Stimulated activated CD4-positive, alpha-beta T cell treated with anti-CD3 and anti-CD28 coated beads, Interleukin-4, amount 100 ng/mL, for 24 hours (primary cell): ENCODE measurements around the gene ADI1.
"Not testable (repeated sequence)": the region's sequence is repeated elsewhere in the genome, so short reads cannot be mapped to it uniquely, and the experiment has no call there.

ENCODE experiments used
- DNase-seq: peaks from one replicate; pipeline ENCODE4 v3.0.0-alpha.2; 2020

The ADI1 gene

DNA sequence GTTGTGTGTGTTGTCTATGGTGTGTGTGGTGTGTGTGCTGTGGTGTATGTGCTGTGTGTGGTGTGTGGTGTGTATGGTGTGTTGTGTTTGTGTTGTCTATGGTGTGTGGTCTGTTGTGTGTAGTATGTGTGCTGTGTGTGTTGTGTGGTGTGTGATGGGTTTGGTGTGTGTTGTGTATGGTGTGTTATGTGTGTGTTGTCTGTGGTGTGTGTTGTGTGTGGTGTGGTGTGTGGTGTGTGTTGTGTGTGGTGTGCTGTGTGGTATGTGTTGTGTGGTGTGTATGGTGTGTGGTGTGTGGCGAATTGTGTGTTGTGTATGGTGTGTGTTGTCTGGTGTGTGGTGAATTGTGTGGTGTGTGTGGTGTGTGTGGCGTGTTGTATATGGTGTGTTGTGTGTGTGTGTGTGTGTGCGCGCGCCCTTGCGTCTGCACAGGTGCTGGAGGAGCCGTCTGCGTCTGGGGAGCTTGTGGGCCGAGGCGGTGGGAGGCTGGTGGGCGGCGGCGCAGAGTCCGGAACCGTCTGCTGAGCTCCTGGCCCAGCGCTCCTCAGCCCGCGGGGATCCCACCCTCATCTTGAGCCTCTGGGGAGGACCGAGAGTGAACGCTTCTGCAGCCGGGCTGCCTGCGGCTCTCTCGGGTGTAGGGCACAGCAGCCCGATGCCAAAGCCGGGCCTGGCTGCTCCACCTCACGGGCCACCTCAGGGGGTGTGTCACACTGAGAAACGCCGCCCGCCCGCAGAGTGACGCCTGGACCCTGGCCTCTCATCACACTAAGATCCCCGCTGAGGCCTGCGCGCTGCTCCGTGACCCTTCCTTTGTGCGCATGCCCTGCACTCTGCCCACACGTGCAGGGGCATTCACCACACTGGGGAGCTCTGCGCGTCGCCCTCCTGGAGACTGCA lies 8.8 kb upstream of the ADI1 start:
- no peak for DNase-seq

DNA sequence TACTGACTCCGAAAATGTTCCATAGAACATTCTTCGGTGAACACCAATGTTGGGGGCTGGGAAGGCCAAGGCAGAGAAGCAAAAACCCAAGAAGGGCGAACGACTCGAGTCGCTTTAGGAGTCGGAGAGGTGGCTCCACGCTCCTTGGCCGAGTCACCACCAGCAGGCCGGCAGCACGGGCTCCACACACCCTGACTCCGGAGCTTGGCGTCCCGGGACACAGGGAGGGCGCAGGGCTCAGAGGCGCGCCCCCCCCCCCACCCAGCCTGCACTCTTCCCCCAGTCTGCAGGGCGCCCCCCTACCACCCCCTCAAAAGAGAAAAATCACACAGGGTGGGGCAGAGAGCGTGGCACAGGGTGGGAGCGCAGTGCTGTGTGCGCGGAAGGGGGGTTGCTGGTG lies 7.5 kb upstream of the ADI1 start:
- DNase-seq, result no peak

DNA sequence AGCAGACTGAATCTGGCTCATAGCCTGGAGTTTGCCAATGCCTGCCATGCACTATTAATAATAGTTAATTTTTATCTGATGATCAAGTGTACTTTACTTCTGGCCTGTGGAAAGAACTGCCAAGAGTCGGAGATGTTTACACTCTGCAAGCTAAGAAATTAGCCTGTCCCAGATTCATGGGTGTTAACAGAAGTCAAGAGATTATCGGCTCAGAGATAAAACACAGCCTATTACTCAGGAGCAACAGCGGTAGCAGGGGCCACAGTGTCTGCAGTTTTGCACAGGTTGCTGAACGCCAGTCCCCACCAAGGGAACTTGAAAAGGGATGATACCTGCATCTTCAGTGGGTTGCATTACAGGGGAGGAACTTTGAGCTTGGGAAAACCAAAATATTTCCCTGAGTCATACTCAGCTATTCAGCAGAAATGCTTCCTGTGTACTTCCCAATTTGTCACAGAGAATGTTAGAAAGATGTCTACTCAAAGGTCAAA lies 4.3 kb upstream of the ADI1 start:
- DNase-seq, result no peak

DNA sequence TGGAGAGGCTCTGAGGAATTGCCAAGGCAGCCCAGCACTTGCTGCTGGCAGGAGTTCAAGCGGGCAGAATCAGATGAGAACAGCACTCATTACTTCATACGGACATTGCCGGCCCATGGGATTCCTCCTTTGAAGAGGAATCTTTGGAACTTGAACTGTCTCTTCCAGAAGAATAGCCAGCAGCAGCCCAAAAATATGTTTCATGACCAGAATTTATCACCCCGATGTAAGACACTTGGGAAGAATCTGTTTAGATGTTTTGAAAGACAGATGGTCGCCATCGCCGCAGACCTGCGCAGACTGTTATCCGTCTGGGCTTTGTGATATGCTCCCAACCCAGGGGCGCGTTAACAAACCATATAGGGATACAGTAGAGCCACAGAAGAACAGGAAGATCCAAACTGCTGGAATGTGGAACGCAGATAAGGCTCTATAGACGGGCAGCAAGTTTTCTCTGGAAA lies 3.7 kb upstream of the ADI1 start:
- no peak for DNase-seq

DNA sequence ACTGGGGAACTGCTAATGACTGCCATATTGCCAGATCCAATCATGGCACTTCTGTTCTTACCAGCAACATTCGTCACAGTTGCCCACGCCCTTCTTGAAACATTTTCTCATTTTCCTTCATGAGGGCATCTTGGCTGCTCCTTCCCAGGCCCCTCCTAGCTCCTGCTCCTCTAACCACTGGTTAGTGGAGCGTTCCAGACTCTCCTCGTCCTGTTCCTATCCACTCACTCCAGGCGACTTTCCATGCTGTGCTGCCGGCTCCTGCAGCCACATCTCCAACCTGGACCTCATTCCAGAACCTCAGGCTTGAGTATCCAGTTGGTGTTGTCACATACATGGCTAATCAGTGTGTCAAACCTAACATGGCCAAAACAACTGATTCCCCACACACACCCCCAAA lies 1.3 kb upstream of the ADI1 start:
- no peak for DNase-seq

DNA sequence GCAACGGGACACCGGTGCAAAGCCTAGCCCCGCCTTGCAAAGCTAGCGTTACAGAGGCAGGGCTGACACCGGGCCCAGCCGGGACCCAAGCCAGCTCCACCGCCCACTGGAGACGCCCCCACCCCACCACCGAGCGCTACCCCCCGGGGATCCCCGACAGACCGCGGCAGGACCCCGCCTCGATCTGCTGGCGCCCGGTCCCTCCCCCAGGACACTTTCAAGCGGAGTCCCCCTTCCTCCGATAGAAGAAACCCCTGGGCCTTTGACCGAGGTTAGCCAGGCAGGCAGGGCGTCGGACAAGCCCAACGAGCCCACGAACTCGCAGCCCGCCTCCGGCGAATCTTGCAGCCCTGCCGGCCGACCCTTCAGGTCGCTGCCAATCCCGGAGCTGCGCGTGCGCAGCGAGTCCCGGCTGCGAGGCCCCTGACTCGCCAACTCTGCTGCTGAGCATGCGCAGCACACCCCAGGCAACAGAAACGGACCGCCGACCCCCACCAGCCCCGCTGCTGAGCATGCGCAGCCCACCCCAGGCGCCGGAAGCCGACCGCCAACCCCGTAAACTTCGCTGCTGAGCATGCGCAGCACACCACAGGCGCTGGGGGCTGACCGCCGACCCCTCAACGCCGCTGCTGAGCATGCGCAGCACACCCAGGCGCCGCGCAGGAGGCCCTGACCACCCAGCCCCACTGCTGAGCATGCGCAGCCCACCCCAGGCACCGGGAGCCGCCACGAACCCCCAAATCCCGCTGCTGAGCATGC lies 656 bp downstream of the ADI1 start:
- peak; percentile 98 for DNase-seq

DNA sequence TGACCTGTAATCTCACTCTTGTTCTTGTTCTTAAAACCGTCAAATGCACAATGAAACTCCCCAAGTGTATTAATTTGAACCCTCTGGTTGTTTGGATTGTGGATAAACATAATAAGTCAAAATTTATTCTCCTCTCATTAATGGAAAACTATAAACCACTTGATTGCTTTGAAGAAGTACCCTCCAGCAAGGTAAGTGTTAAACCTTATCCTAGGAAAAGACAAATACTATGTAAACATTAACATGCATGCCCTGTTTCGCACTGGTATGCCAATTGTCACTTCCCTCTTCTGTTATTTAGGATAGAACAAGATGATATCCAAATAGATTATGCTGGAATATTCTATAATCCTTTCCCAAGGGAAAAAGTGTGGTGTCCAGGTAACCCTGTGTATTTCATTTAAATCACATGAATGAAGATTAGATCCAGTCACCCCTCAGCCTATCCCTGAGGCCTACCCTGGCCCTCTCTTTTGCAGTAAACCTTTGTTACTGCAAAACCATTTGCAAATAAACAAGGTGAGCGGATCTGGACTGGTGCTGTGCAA lies 1.3 kb downstream of the ADI1 start:
- DNase-seq, result no peak

DNA sequence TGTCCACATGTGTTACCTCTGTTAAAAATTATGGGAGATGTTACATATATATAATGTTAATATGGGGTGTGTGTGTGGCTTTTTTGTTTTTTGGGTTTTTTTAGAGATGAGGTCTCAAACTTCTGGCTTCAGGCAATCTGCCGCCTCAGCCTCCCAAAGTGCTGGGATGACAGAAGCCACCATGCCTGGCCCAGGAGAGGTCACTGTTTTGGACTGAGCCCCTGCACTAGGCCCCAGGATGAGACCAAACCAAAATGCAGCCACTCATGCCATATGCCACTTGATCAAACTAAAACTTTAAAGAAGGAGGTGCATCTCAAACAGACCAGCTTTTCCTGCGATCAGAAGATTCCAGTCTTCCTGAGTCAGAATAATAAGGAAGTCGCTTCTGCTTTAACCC lies 2.5 kb downstream of the ADI1 start:
- no peak for DNase-seq

DNA sequence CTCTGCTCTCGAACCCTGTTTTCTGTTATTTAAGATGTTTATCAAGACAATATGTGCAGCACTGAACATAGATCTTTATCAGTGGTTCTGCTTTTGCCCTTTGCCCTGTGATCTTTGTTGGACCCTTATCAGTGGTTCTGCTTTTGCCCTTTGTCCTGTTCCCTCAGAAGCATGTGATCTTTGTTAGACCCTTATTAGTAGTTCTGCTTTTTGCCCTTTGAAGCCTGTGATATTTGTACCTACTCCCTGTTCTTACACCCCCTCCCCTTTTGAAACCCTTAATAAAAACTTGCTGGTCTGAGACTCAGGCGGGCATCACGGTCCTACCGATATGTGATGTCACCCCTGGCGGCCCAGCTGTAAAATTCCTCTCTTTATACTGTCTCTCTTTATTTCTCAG lies 3.9 kb downstream of the ADI1 start:
- DNase-seq, result not testable (repeated sequence)

DNA sequence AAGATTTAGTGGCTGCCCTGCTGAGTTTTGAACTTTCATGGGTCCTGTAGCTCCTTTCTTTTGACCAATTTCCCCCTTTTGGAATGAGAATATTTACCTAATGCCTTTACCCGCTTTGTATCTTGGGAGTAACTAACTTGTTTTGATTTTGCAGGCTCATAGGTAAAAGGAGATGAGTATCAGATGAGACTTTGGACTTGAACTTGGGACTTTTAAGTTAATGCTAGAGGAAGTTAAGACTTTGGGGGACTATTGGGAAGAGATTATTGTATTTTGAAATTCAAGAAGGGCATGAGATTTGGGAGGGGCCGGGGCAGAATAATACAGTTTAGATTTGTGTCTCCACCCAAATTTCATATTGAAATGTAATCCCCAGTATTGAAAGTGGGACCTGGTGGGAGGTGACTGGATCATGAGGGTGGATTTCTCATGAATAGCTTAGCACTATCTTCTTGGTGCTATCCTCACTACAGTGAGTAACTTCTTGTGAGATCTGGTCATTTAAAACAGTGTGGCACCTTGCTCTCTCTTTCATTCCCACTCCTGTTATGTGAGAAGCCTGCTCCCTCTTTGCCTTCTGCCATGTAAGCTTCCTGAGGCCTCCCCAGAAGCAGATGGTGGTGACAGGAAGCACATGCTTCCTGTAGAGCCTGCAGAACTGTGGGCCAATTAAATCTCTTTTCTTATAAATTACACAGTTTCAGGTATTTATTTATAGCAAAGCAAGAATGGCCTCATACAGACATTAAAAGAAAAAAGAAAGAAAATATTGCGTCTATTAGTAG lies 6.1 kb downstream of the ADI1 start:
- DNase-seq, result no peak

DNA sequence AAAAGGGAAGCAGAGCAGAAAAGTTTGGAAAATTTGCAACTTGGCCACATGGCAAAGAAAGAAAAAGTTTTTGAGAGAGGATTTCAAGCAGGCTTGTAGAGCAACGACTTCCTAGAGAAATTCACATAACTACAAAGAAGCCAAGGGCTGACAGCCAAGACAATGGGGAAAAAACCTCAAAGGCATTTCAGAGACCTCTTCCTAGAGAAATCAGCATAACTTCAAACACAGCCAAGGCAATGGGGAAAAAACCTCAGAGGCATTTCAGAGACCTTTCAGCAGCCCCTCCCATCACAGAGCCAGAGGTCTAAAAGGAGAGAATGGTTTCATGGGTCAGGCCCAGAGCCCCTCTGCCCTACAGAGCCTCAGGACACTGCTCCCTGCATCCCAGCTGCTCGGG lies 7.2 kb downstream of the ADI1 start:
- DNase-seq, result no peak

DNA sequence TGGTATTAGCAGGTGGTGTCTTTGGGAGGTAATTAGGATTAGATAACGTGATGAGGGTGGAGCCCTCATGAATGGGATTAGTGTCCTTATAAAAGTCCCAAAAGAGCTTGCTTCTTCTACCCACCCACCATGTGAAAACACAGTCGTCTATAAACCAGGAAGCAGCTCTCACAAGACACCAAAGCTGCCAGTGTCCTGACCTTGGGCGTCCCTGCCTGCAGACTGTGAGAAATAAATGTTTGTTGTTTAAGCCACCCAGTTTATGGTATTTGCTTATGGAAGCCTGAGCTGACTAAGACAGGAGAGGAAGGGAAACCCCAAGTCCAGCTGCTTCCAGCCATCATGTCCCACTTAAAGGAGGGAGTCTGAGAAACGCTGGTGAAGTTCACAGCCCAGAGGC lies 13.6 kb downstream of the ADI1 start:
- DNase-seq, result no peak

DNA sequence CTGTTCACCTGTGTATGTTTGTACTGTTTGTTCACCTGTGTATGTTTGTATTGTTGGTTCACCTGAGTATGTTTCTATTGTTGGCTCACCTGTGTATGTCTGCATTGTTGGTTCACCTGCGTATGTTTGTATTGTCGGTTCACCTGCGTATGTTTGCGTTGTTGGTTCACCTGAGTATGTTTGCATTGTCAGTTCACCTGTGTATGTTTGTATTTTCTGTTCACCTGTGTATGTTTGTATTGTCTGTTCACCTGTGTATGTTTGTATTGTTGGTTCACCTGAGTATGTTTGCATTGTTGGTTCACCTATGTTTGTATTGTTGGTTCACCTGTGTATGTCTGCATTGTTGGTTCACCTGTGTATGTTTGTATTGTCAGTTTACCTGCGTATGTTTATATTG lies 14.6 kb downstream of the ADI1 start:
- DNase-seq, result no peak

DNA sequence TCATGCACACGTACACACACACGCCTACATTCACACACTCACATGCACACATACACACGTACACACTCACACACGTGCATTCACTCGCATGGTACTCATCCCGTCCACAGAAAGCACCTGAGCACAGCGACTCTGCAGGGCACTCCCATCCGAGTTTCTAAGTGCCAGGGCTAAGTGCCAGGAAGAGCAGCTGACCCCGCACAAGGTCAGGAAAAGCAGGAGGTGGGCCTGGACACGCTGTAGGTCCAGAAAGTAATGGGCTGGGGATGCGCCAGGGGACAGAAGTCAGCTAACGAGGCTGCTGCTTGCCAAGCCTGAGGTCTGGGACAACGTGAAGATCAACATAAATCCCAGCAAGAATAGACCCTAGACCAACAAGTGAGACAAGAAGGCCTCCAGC lies 15.8 kb downstream of the ADI1 start:
- DNase-seq, result no peak

DNA sequence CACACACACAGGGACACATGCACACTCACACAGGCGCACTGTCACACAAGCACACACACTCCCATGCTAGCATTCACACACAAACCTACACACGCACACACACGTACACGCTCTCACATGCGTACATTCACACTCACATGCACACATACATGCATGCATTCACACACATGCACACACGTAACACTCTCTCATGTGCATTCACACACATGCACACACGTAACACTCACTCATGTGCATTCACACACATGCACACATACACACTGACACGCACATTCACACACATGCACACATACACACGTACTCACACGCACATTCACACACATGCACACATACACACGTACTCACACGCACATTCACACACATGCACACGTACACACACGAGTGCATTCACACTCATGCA lies 16.3 kb downstream of the ADI1 start:
- no peak for DNase-seq

DNA sequence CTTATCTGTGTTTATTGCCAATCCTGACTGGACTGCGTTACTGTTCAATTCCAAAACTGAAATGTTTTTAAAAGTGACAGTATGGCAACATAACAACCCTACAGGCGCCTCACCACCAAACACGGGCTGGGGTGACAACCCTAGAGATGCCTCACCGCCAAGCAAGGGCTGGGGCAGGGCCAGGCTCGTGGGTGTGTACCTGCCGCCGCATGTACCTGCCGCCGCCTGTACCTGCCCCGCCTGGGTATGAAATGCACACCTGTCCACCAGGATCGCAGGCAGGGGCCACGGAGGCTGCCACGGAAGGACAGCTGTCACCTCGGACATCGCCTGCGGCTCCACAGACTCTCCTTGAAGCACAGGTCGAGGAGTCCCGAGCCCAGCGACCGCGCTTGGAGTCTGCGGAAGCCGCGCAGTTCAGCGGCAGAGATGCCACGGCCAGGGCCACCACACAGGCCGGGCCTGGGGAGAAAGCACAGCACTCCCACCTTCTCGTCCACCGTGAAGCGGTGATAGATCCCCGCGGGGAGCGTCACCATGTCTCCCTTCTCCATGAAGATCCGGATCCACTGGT lies 18.9 kb downstream of the ADI1 start:
- no peak for DNase-seq

DNA sequence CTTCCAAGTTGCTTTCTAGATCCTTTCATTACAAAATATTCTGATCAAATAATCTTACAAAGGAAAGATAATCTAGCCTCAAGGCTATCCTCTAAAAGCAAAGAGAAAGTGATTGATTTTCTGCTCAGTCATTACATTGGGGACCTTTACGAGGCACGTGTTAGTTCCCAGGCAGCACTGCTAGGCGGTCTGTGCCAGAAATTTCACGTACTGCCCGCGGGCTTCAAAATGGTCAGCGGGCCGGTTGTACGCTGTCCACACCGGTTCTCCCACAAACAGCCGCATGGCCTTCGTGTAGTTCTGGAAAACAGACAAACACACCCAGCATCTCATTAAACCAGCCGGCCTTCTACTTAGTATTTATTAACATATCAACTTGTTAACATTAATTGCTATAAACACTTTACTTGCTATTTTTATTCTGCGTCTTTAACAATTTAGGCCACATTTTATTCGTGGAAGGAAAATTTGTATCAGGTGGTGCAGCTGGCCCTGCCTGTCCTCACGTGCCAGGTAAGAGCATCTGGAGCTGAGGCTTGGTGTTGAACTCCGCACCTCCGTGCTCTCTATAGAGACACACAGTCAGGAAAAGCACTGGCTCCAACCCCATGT lies 20.4 kb downstream of the ADI1 start:
- DNase-seq, result no peak

DNA sequence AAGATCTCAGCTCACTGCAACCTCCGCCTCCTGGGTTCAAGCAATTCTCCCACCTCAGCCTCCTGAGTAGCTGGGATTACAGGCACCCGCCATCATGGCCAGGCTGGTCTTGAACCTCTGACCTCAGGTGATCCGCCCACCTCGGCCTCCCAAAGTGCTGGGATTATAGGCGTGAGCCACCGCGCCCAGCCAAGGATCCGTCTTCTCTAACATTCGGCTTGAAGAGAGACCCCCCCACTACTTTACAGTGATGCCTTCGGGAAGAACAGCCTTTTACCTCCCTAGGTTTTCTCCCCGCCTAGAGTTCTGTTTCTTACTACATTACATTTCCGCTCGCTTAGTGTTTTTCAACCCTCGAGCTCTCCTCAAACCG lies 22.6 kb downstream of the ADI1 start:
- not testable (repeated sequence) for DNase-seq

DNA sequence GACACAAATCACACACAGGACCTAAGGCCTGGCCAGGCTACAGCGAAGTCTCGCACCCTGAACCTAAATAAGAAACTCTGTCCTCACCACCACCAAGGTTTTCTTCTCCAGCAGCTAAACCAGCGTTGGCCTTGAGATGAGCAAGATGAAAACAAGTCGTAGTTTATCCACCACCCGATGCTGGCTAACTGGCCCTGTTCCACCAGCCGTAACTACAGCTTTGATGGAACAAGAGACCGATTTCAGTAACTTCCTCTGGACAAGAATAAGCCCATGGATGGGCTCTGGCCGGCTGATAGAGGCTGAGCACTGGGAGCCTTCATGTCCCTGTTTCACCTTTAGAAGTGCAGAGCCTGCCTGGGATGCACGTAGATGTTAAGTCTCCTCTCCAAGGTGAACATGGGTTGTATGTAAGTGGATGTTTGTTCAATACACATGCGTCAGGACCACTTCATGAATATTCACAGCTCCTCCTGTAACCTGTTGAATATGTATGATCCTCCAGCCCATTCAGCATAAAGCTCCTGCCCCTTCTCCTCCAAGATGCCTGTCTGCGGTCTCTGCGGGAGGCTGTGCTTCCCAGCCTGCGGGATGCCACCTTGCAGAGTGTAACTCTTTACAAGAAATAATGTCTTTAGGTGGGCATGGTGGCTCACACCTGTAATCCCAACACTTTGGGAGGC lies 24.2 kb downstream of the ADI1 start:
- DNase-seq, result no peak

DNA sequence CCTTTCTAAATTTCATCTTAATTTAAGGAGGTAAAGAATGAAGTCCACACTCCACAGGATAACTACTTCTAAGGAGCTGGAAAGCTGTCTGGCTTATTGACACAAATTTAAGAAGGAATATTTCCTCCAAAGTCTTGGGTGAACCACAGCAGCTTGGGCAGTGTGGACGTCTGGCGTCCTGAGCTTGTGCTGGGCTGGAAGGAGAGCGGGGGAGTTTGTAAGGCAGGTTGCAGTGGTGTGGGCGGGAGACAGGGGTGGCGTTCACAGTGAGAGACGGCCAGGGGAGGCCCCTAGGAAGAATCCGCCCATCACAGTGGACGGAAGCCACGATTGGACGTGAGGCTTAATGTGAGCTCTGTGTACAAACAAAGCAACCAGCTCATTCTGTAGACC lies 25.7 kb downstream of the ADI1 start:
- DNase-seq, result no peak

DNA sequence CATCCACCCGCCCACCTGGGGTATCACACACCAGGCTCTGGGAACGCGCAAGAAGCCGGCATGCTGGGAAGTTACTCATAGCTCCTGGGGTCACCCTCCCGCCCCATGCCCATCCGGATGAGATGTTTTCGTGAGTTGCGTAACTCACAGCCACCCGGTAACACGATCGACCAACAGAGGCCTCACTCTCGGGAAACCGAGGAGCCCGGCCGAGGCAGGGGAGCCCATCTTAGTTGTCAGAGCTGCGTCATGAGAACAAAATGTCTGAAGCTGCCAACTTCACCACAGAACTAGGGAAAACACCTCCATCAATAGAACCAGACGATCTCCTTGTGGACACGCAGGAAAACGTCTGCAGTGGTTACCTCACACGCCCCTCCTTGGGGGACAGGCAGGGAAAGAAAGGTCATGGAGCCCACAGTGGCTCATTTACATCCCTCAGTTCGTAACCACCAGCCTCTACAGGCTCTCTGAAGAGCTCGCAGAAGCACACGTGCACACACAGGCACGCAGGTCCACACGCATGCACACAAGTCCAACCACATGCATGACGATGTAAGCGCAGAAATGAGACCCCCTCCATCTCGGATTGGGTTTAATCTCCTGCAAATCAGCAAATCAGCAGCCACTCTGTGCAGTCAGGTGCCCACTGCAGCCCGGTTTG lies 26.2 kb downstream of the ADI1 start:
- no peak for DNase-seq
